Fibroblast of skin of scalp (primary cell): ENCODE measurements around the gene NEK5.
A peak's percentile ranks its signal among the peaks of the same experiment; 100 is the strongest.

ENCODE experiments used
- DNase-seq: peaks from one replicate; pipeline ENCODE4 v3.0.0-alpha.2; 2013

Gene NEK5

DNA sequence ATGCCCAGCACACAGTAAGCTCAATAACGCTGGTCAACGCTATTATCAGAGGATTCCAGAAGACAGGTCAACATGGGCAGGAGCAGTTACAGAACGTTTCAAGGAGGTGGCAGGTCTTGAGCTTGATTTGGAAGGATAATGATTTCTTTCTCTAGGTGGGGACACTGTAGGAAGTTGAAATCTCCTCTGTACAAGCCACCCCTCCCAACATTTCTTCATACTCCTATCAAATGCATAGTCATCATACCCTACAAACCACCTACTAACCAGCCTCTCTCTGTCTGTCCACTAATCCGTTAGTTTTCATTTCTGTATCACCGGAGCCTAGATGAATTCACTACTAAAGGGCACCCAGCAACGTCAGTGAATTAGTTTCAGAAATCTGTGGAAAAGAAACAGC lies 118.9 kb downstream of the NEK5 start:
- DNase-seq: no peak

DNA sequence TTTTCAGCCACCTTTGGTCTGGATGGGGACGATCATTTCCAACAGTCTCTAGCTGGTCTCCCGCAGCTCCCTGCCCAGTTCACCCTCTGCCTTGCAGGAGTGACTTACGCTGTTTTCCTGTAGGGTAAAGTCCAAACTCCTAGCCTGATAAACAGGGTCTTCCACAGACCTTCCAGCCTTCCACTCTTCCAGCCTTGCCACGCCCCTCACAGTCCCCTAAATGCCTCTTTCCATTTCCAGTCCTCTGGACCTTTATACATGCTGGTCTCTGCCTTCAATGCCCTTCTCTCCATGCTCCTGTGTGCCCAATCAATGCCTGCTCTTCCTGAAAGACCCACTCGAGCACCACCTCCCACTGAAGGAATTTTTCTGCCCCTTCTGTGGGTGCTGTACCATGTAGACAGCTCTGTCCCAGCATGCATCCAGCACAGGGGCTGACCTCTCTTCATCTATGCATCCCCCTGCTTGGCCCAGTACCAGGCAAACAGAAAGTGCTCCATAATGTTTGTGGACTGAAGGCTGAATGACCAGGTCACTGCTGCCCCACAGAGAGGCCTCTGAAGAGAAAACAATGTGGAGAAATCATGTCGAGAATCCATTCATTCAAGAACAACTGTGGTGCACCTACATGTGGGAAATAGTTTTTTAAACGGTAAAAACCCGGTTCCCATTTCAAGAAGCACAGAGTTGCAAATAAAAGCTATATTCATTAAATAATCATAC lies 122.2 kb downstream of the NEK5 start:
- no peak for DNase-seq

DNA sequence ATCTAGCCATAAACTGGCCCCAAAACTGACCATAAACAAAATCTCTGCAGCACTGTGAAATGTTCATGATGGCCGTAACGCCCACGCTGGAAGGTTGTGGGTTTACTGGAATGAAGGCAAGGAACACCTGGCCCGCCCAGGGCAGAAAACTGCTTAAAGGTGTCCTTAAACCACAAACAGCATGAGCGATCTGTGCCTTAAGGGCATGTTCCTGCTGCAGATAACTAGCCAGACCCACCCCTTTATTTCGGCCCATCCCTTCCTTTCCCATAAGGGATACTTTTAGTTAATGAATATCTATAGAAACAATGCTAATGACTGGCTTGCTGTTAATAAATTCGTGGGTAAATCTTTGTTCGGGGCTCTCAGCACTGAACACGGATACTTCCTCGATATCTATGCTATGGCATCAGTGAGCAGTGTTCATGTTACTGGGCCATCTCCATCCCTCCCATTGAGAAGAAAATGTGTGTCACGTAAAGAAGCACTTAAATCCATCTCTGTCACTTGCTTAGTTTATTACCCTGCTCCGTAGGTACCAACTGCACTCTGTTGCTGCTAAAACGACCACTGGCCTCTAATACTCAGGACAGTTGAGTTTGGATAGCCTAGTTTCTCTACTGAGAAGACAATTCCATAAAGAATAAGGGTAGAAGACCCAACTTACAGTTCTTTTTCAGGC lies 122.9 kb downstream of the NEK5 start:
- no peak for DNase-seq

DNA sequence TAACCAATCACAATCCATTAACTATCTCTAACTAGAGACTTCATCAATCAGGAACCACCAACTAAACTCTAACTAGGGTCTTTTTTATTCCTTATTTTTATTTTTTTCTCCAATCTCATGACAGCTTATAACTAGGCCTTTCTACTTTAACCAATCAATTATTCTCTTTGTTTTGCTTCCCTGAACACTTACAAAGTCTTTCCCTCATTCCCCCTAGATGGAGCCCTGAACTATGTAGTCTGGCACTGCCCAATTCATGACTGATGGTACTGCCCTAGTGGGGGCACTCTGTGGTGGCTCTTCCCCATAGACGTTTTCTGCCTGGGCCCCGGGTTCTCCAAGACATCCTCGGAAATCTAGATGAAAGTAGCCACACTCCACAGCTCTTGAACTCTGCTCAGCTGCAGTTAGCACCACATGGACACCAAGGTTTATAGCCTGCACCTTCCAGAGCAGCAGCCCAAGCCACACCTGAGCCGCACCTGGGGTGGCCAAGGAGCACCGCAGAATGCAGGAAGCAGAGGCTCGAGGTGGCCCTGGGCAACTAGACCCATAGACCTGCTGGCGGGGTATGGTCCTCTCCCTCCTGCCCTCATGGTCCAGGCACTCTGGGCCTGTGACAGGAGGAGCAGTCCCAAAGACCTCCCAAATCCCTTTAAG lies 124.2 kb downstream of the NEK5 start:
- DNase-seq: no peak

DNA sequence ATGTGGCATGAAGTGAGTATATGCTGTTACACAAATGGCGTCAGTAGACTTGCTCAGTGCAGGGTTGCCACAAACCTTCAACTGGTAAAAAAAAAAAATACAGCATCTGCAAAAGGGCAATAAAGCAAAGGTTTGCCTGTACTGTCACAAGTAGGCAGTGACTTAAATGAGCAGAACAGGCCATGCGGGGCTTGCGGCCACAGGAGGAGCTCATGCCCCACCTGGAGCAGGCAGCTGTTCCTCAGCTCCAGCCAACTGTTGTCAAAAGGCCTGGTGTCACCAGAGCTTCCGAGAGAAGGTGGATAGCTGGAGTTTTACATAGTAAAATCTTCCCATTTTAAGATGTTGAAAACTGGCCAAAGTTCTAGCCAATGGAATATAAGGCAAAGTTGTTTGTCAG lies 125.3 kb downstream of the NEK5 start:
- DNase-seq: no peak

DNA sequence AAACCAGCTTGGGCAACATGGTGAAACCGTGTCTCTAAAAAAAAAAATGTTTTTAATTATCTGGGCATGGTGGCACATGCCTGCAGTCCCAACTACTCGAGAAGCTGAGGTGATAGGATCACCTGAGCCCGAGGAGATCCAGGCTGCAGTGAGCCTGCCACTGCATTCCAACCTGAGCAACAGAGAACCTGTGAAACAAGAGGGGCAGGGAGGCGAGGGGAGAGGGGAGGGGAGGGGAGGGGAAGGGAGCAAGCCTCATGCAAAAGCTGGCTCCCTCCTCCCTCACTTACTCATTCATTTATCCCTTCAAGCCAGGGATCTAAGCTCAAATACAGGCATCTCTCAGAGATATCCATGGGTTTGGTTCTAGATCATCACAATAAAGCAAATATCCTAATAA lies 126.5 kb downstream of the NEK5 start:
- no peak for DNase-seq

DNA sequence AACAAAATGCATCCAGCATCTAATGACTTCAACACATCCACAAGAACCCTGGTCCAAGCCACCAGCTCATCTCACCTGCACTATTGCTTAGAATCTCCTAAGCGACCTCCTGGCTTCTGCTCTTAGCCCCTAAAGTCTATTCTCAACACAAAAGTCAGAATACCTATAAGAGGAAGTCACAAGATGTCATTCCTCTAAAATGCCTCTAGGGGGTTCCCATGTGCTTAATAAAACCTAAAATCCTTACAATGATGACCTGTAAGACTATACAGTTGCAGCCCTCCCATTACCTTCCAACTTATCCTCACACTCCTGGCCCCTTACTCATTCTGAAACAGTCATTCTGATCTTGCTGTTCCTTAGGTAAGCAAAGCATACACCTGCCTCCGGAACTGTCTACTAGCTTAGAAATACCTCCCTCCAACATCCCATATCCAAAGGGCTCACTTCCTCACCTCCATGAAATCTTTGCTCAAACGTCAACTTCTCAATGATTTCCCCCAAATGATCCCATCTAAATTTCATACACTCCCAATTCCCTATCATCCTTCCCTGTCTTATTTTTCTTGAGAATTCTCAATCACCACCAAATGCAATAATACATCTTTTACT lies 127.6 kb downstream of the NEK5 start:
- peak; percentile 34 for DNase-seq

DNA sequence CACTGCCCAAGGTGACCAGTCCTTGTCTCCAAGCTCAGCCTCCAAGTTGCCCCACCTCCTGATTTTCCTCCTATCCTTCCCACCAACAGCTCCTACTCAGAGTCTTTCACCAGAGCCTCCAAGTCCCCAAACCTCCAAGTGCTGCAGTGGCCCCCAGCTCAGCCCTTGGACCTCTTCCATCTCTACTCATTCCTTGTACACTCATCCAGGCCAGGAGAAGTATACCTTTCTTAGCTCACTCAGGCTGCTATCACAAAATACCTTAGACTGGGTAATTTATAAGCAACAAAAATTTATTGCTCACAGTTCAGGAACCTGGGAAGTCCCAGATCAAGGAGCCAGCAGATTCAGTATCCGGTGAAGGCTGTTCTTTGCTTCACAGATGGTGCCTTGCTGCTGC lies 129.0 kb downstream of the NEK5 start:
- DNase-seq: no peak

DNA sequence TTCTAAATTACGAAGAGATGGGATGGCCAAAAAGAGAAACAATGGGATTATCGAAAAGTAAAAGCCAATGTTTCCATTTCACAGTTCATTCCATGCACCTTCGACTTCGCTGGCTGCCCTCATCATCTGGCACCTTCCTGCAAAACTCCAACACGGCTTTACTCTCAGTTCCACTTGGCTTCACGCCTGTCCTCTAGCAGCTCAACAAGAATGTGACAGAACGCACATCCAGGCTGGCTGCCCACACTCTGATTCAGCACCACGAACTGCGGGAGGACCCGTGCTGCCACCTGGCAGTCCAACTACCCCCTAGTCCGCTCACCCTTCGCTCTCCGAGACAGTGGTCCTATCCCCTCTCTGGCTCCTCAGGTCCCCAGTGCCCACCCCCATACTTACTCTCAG lies 129.4 kb downstream of the NEK5 start:
- no peak for DNase-seq

DNA sequence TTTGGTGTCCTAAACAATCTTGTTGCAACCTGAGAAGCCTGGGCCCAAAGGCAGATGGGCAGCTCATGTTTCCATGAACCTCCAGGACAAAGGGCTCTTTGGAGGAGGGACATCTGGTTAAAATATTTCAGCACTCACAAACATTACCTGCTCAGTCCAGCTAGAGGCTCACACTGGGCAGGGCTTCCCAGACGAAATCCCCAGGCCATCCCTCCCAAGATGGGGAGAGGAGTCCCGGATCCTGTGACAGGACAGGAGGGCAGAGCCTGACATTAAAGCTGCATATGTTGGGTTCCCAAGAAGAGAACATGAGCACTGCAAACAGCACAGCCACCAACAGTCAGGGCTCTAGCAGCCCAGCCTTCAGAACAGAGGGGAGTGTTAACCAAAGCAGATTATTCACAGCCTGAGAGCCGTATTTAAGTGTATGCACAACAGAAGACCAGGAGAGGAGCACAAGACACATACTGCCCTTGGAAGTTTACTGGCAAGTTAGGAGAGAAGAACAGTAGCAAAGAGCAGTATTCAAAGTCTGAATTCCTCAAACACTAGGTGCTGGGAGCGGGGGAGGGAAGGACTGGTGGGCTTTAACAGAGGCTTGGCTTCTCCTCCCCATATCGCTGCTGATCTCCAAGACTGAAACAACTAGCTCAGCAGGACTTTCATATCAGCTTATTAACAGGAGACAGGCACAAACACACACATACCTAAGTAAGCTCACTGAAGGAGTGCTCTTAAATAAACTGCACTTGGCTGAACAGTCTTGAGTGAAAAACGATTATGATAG lies 130.0 kb downstream of the NEK5 start:
- no peak for DNase-seq

DNA sequence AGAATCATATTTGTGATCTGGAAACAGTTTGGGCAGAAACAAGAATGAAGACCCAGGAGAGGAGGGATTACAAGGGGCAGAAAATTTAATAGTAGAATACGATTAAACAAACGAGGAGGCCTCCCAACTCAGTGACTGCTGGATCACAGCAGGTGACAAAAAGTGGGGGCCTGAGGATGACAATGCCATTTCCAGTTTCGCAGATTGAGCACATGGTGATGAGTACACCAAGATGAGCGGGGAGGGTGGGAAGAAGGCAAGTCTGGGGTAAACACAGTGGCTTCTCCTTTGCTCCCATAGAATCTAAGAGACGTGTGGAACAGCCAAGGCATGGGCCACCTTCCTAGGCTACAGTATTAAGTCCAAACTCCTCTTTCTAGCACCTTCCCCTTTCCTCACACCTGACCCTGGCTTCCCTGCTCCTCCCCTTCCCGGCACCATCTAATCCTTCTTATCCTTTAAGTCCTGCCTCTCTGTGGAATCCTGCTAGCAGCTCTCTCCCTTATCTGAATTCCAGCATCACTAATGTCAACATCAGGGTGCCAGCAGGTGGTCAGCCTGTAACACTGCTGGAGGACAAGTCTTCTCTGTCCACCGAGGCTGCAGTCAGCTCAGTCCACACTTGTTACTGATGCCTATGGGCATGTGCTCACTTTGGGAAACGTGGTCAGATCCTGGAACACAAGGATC lies 131.1 kb downstream of the NEK5 start:
- DNase-seq: no peak

DNA sequence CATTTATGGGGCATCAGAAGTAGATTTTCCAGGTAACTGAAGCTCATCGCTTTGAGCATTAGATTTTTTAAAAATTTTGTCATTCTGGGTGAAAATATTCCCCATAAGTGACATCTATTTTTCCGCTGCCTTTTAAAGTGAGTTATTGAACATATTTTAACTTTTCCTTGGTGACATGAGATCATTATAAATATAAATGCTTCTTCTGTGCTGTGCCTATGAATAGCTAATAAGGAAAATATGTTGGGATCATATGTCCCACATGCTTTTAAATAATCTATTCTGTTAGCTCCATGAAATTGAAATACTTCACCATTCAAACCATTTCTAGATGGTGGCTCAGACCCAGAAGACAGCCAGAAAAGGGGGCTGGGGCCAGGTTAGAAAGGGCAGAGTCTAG lies 131.7 kb downstream of the NEK5 start:
- no peak for DNase-seq

DNA sequence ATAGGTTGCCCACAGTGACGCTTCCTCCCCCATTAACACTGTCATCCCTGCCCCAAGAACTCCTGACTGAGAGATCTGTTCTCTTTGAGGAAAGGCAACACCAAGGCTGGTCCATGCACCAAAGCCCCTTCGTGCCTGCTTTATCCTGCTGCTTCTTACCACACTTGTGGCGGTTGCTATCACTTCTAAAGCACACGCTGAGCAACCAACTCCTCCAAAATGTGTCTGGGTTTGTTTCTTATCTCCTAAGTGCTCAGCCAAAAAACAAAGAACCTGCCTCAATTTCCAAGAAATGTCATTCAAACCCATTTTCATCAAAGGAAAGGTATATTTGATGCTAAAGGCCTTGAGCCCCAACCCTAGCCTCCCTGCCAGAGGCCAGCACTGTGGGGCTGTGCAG lies 132.2 kb downstream of the NEK5 start:
- DNase-seq: no peak

DNA sequence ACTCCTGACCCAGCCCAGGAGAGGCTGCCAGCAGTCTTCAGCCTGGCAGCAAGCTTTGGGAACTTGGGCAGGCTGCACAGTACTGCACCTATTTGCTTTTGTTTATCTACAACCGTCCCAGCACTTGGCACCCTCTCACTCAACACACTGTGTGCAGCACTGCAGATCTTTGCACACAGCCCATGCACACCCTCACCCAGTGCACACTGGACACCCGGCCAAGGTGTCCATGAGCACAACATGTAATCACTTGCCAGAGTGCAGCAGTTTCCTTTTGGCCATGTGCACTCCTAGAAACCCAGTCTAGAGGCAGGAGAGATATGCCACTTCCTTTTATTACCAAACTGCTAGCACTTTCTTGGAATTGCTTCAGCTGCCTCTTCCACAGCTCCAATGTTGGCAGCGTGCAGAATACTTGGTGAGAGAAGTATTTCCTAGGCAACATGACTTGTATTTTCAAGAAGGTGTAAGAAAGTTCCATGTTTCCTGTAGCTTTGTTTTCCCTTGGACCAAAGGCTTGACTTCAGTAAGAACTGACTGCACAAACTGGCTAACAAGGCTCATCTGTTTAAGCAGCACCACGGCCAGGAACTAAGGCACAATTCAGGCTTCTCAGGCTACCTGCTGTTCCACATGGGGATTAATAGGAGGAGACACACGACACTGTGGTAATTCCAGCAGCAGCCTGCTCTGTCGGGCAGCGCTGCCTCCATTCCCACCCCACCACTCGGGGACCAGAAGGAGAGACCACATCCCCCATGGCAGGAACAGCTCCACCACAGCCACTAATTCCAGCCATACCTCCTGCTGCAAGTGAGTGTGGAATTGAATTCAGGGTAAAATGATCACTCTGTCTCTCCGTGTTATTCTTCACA lies 133.0 kb downstream of the NEK5 start:
- no peak for DNase-seq

DNA sequence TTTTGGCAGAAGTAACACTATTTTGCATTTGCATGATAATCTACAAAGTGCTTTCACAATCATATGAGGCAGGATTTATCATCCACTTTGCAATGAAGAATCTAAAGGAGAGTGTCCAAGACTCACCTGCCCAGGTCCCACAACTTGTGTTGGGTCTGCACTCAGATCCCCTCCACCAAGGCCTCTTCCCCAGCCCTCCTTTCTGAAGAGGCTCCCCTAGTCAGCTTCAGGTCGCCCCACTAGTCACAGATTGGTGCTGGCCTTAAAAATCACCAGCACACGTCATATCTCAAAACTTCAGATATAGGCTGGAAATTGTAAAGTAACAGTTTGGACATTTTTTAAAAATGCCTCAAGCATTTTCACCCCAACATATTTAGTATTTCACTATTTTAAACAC lies 135.2 kb downstream of the NEK5 start:
- no peak for DNase-seq

DNA sequence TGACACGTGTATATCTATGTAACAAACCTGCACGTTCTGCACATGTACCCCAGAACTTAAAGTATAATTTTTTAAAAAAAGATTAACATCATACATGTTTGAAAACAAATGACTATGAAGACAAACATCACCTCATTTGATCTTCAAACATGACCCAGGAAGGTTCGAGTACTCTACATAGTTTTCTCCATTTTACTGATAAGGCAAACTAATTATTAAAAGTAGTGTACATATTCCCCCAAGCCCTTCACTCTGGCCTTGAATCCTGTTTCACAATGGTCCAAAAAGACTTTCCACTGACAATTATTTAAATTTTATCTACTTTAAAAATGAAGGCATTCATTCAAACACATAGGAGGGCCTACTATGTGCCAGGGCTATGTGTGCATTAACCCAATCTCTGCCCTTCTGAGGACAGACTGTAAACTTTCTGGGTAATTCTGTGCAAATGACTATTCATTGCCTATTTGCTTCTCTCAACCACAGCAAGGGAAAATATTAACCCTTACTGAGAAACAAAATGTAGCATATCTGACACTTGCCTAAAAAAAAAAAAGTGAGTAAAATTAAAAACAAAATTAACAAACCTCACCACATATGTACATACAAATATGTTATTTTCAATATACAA lies 139.8 kb downstream of the NEK5 start:
- no peak for DNase-seq
